Measurements from ENCODE around the gene THSD1.
"Not testable (repeated sequence)": the region's sequence is repeated elsewhere in the genome, so short reads cannot be mapped to it uniquely, and the experiment has no call there.

THSD1 gene

DNA sequence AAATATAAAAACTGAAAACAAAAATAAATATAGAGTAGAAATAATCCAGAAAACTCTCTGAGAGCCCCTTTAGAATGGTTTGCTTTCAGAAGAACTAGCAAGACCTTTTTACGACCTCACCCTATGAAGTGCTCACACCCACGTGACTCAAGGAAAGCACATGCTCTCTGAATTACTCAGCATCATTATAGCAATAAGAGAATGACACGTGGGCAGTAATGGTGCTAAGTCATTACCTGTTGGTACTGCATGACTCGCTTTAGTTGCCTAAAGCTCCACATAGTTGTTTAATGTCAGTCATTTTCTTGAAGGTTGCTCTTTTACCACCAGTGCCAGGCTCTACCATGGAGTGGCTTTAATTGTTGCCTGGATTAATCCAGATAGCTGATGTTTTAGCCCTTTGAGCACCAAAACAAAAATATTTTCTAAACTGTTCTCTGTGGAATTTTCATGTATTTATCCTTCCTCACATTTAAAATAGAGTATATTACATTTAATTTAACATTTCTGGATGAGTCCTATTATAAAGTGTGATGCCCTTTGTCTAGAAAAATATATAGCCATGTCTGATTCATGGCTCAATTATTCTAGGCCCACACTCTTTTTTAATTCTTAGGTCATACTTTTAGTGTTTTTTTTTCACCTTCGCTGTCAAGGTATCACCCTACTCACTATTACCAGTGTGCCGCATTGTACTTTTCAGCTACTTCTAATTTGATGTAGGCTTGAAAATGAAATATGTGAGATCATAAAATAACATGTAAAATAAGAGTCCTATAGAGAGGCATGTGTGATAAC is 56.8 kb downstream of the THSD1 start:
- DNase-seq = peak; percentile 3 to 18

DNA sequence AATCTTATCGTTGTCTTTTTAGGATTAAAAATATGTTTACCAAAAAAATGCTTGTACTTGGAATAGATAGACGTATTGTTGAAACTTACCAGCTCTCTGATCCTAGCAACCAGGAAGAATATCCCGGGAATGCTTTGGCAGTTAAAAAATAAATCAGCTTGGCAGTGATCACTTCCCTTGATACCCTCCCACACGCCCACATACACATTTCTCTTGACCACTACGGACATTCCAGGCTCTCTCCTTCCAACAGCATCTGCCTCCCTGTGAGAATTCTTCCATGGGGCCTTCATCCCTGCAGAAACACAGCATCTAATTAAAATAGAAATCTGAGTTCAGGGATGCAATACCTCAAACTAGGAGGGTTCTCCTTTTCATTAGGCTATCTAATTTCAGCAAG is 57.9 kb downstream of the THSD1 start:
- no peak for DNase-seq

DNA sequence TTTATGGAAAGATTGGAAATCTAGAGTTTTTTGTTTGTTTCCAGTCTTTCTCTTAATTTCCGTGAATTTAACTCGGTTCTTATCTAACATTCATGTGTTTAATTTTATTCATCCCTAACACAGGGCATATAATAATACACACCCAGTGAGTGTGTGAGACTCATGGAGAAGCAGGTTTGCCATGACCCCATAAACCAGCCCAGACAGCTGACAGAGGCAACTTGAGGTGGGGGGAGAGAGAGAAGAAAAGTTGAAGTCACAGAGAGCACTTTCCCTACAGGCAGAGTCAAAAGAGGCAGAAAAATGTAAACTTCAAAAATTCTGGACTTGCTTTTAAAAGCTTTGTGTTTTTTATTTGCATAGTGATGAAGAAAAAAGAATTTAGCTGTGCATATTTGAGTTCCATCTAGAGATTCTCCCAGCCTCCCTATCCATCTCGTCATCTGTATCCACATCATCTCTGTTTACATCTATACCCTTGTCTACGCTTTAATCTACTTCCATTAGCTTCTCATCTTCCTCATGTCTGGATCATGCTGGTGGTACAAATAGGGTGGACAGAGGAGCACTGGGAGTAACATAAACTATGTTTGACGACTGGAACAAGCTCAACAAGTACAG is 60.2 kb downstream of the THSD1 start:
- no peak for DNase-seq

DNA sequence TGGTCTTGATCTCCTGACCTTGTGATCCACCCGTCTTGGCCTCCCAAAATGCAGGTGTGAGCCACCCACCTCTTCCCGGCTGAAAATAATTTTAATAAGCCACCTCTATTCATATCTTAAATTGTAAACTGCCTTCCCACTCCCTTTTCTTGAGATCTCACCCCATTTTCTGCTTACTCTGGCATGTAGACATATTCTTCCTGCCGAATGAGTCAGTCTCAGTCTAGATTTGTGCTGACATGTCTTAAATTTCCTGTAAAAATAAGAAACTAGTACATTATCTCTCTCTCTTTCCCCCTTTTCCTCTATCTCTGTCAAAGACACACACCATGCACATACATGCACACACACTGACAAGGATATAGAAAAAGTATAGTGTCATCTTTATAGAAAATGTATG is 60.9 kb downstream of the THSD1 start:
- DNase-seq = no peak

DNA sequence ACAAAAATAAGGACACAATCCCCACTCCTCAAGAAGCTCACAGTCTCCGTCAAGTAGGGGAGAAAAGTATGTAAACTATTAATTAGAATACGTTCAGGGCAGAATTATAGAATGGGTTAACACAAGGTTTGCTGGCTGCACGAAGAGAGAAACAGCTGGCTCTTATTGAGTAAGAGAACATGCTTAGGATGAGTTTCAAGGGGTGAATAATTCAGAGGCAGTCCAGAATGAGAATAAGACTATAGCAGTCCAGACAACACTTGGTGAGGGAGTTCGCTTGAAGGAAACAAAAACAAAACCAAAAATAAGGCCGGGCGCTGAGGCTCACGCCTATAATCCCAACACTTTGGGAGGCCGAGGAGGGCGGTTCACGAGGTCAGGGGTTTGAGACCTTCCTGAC is 61.9 kb downstream of the THSD1 start:
- DNase-seq = no peak

DNA sequence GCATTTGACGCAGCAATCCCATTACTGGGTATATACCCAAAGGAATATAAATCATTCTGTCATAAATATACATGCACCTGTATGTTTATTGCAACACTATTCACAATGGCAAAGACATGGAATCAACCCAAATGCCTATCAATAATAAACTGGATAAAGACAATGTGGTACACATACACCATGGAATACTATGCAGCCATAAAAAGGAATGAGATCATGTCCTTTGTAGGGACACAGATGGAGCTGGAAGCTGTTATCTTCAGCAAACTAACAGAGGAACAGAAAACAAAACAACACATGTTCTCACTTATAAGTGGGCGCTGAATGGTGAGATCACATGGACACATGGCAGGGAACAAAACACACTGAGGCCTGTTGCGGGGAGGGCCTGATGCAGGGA is 63.8 kb downstream of the THSD1 start:
- not testable (repeated sequence) for DNase-seq

DNA sequence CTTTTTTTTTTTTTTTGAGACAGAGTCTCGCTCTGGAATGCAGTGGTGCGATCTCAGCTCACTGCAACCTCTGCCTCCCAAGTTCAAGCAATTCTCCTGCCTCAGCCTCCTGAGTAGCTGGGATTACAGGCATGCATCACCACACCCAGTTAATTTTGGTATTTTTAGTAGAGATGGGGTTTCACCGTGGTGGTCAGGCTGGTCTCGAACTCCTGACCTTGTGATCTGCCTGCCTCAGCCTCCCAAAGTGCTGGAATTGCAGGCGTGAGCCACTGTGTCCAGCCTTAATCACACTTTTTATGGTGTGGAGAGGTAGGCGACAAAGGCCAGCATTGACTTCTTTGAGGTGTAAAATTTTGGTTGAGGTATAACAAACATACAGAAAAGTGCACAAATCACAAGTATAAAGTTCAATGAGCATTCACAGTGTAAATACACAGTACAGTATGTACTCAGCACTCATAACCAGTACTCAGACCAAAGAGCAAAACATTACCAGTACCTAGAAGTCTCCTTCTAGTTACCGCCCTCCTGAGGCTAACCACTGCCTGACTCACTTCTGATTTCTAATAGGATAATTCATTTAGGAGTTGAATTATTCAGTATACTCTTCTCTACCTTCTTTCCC is 68.0 kb downstream of the THSD1 start:
- not testable (repeated sequence) for DNase-seq

DNA sequence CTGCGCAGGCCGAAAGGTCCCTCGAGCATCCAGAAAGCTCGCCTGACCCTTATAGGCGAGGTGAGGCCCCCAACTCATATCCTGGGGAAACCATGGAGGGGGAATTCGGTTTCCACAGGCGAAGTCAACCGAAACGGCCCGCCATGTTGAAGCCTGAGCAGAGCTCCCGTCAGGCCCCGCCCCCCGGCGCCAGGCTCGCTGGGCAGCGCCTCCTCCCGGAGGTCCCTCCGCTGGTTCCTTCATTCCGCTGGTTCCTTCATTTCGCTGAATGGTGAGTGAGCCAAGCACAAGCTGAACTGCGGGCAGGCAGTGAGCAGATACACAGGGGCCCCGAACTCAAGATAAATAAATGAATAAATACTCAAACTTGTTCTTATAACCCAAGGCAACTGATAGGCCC is 71.9 kb downstream of the THSD1 start:
- DNase-seq = not testable (repeated sequence)

DNA sequence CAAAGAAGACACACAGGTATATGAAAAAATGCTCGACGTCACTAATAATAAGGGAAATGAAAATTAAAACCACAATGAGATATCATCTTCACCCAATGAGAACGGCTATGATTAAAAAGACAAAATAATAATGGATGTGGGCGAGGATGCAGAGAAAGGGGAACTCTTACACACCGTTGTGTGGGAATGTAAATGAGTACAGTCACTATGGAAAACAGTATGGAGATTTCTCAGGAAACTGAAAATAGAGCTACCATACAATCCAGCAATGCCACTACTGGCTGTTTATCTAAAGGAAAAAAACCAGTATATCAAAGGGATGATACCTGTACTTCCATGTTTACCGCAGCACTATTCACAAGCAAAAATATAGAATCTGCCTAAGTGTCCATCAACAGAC is 74.1 kb downstream of the THSD1 start:
- not testable (repeated sequence) for DNase-seq

Data from stimulated activated CD4-positive, alpha-beta T cell treated with anti-CD3 and anti-CD28 coated beads, Interleukin-2, amount 100 ng/mL, for 24 hours (primary cell).